Small intestine (tissue), 7 donors: ENCODE measurements around the gene NUCB1. TPM values are rescaled to one million over a fixed set of nuclear protein-coding genes. Genes with fewer than 3 reads are reported as not detected.

ENCODE experiments used
- DNase-seq, 2 donors: peaks; one replicate each; pipeline versions ENCODE4 v3.0.0 to v3.0.0-alpha.2; 2013
- FAIRE-seq: peaks from 2 replicates; lab custom pipeline; 2012; peaks lifted over from hg19 to GRCh38; lab: Jason Lieb, UNC
- H3K27ac ChIP-seq, 3 donors: one replicate each; pipeline ENCODE4 v1.5.1; 2013; ENCODE audit warnings: low read length in 2 of 3, mild to moderate bottlenecking in 2 of 3, control low read depth in 1 of 3, inconsistent platforms in 1 of 3, low read depth in 1 of 3, moderate library complexity in 1 of 3
- H3K27me3 ChIP-seq, 3 donors: one replicate each; pipeline ENCODE4 v1.6.1; 2013; ENCODE audit warnings: low read length in 3 of 3, inconsistent platforms in 1 of 3; ENCODE audit not compliant: control insufficient read depth in 3 of 3, insufficient read depth in 3 of 3
- H3K36me3 ChIP-seq, 3 donors: one replicate each; pipeline ENCODE4 v1.6.1; 2013; ENCODE audit warnings: low read length in 3 of 3, inconsistent platforms in 1 of 3, low read depth in 1 of 3, mild to moderate bottlenecking in 1 of 3, moderate library complexity in 1 of 3; ENCODE audit not compliant: control insufficient read depth in 3 of 3, insufficient read depth in 2 of 3
- H3K4me1 ChIP-seq, 3 donors: one replicate each; pipeline ENCODE4 v1.6.1; 2013; ENCODE audit warnings: low read length in 2 of 3, inconsistent platforms in 1 of 3, low read depth in 1 of 3, mild to moderate bottlenecking in 1 of 3, moderate library complexity in 1 of 3; ENCODE audit not compliant: control insufficient read depth in 3 of 3, insufficient read depth in 2 of 3
- H3K4me3 ChIP-seq, 3 donors: one replicate each; pipeline ENCODE4 v1.5.1; 2013; ENCODE audit warnings: low read length in 3 of 3, control low read depth in 1 of 3, inconsistent platforms in 1 of 3, low read depth in 1 of 3, mild to moderate bottlenecking in 1 of 3, moderate library complexity in 1 of 3
- H3K9me3 ChIP-seq, 2 donors: one replicate each; pipeline ENCODE4 v1.6.1; 2013; ENCODE audit warnings: low read depth in 1 of 2, low read length in 1 of 2; ENCODE audit not compliant: control insufficient read depth in 2 of 2, insufficient read depth in 1 of 2
- WGBS, 3 donors: extraction: QIAGEN DNeasy Blood & Tissue Kit; methylation state at CpG; one replicate each; pipeline ENCODE4 v1.1.7; 2013; 5-methylcytosine and 5-hydroxymethylcytosine counted together
- polyA plus RNA-seq, 4 donors: library from polyadenylated mRNA; stranded (reverse) in 3 of 4; unstranded in 1 of 4; fragments of 200-250 nt in 3 of 4; fragments of 120-200 nt in 1 of 4; gene quantifications; one replicate each; pipeline versions ENCODE4 v1.2.1 to v1.2.3, GENCODE V29; 2013
- donor health status: healthy with polysubstance abuse.
- donor health status: control.
- donor health status: control.
- donor health status: Bipolar disorder and iron deficiency.
- donor health status: healthy.

NUCB1 gene
- polyA plus RNA-seq, 4 donors, result 102 to 359 (median 228) TPM

DNA sequence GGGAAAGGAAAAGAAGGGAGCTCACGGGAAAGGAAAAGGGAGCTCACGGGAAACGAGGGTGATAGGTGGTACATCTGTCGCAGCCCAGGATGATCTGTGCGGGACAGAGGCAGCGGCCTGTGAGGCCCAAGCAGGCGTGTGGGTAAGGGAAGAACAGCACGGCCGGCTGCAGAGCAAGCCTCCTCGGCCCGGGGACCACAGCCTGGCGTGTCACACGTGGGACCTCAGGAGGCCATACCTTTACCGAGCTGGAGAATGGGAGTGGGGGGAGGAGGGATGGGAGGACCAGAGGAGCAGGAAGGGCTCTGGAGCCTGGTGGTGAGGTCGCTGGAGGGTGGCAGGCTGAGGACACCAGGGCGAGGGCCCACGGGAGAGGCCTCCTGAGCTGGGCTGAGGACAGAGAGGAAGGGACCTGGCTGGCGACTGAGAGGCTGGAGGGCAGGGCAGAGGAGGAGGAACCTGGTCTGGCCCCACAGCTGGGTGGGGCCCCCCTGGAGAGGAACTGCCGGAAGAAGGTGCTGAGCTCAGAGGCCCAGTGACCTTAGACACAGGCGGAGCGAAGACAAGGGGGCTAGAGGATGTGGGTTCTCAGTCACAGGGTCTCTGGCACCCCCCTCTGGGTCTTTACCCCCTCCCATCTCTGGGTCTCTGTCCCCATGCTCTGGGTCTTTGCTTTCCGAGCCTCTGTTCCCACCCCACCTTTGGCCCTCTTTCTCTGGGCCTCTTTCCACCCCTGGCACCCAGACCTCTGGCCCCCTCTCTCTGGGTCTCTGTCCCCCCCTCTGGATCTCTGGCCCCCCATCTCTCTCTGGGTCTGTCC, 62.1 kb downstream of the NUCB1 start:
- H3K4me3 ChIP-seq, result peak overlapping the region in 2 of 3 donors; percentile 65 to 69
- H3K27me3 ChIP-seq, result no peaks in the 10 kb centered on the region
- FAIRE-seq, result no peak

DNA sequence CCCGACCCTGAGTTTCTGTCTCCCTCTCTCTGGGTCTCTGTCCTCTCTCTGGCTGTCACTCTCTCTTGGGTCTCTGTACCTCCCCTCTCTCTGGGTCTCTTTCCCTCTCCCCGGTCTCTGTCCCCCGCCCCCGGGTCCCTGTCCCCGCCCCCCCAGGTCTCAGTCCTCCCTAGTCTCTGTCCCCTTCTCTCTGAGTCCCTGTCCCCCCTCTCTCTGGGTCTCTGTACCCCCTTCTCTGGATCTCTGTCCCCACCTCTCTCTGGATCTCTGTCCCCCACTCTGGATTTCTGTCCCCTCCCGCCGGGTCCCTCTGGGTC, 62.7 kb downstream of the NUCB1 start:
- 4 to 37% (median 15%) methylated on average over 4 to 7 of the region's 7 CpGs for WGBS, 3 donors
- no peak for FAIRE-seq
- Histone ChIP-seq H3K27me3 (no peaks in the 10 kb centered on the region), H3K27ac (peak overlapping the region; percentile 92 to 100 (median 93)), H3K4me3 (peak overlapping the region in 2 of 3 donors; percentile 65 to 69), H3K4me1 (peaks cover 2 to 45% (median 14%) of the 10 kb centered on the region in 3 donors), H3K9me3 (no peaks in the 10 kb centered on the region), H3K36me3 (peaks cover 0 to 58% (median 3%) of the 10 kb centered on the region in 3 donors)
- no peak for DNase-seq

More for the DNA sequence above, 62.1 kb downstream of the NUCB1 start:
- Histone ChIP-seq H3K9me3 (no peaks in the 10 kb centered on the region), H3K4me1 (peaks cover 2 to 45% (median 14%) of the 10 kb centered on the region in 3 donors), H3K36me3 (peaks cover 0 to 56% (median 3%) of the 10 kb centered on the region in 3 donors), H3K27ac (peak overlapping the region; percentile 92 to 100 (median 93))
- 19 to 33% (median 23%) methylated on average over 19 to 22 of the region's 22 CpGs for WGBS, 3 donors
- peak; percentile 92 to 94 for DNase-seq

DNA sequence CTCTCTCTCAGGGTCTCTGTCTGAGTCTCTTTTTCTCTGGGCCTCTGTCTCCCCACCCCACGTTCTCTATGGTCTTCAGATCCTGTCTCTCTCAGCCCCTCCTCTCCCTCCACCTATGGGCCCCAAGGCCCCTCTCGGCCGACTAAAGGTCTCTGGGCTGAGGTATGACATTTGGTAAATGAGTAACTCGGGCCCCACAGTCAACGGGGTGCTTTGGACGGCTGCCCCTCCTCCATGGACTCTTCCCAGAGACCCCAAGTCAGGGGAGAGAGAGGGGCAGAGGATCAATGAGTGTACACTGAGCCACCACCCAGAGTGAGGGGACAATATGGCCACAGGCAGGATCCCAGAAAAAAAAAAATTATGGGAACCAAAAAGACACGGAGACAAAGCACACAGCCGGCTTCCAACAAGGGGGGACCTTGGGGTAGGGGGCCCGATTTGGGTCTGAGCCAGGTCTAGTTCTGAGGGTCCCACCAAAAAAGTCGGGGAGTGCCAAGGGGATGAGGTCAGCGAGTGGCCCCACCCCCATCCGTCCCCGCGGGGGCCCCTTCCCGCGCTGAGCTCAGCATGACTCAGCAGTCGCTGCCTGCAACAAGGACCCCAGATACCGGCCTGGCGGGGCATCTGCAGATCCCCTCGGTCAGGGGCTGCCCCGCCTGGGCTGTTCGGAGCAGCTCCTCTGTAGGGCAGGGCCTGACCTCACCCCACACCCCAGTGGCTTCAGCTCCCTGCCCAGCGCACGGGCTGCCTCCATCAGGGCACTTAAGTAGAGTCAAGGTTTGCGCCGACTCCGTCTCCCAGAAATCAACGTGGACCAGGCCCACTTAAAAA, 63.5 kb downstream of the NUCB1 start:
- no peak for FAIRE-seq
- 1 to 7% (median 4%) methylated on average over 28 of the region's 28 CpGs for WGBS, 3 donors
- Histone ChIP-seq H3K36me3 (peaks cover 0 to 59% (median 3%) of the 10 kb centered on the region in 3 donors), H3K27me3 (no peaks in the 10 kb centered on the region), H3K4me1 (peaks cover 2 to 45% (median 14%) of the 10 kb centered on the region in 3 donors), H3K27ac (peak overlapping the region; percentile 92 to 100 (median 93)), H3K4me3 (peak overlapping the region in 2 of 3 donors; percentile 65 to 69), H3K9me3 (no peaks in the 10 kb centered on the region)
- DNase-seq, result peak; percentile 90 to 94

DNA sequence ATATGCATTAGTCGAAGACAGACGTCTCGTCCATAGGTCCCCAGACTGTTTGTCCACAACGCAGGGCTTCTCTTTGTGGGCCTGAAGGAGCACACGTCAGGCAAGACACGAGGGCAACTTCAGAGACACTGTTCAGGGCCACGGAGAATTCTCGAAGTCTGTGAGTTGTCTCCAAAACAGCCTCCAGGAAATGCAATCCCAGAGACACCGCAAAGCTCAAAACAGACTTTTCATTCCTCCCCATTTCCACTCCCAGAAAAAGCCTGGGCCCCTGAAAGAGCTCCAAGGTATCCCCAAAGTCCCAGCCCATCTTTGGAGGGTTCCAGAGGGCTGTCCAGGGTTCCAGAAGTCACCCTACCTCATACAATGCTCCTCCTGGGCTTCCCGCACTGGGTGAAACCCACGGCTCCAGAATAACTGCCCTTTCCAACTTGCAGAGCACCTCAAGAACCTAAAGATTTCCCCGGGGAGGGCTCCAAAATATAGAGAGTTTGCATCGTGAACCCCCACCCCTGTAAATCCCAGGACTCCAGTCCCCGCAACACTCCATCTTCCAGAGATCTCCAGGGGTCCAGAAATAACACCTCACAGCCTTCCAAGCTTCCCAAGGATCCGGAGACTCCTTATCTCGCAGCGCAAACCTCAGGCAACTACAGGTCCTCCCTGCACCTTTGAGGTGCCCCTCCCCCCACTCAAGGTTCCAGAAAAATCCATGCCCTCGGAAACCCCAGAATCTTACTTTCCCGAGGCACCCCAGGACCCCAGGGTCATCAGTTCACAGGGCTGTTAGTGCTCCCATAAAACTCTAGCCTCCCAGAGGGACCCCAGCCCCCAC, 64.3 kb downstream of the NUCB1 start:
- FAIRE-seq, result no peak
- DNase-seq, result peak; percentile 65 to 91

DNA sequence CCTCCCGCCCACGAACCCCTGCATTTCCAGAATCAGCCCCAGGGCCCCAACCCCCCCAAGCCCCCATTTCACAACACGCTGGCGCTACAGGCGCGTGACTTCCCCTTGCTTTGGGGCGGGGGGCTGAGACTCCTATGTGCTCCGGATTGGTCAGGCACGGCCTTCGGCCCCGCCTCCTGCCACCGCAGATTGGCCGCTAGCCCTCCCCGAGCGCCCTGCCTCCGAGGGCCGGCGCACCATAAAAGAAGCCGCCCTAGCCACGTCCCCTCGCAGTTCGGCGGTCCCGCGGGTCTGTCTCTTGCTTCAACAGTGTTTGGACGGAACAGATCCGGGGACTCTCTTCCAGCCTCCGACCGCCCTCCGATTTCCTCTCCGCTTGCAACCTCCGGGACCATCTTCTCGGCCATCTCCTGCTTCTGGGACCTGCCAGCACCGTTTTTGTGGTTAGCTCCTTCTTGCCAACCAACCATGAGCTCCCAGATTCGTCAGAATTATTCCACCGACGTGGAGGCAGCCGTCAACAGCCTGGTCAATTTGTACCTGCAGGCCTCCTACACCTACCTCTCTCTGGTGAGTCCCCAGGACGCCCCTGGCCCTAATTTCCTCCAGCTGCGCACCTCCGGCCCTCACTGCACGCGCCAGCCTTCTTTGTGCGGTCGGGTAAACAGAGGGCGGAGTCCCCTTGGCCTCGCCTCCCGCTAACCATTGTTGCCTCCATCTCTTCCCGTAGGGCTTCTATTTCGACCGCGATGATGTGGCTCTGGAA, 65.1 kb downstream of the NUCB1 start, which contains the start of gene FTL:
FTL (plus strand) TSS at position 270 of the 766 bp plus-strand sequence; CDS start at position 469, 199 bp downstream.
- WGBS, 3 donors, result 0 to 1% (median 0%) methylated on average over 47 to 52 of the region's 52 CpGs
- no peaks in the 10 kb centered on the region for H3K27me3 ChIP-seq
- peak; percentile 96 to 98 for DNase-seq
- H3K36me3 ChIP-seq, result peaks cover 1 to 66% (median 3%) of the 10 kb centered on the region in 3 donors
- no peak for FAIRE-seq
- H3K4me3 ChIP-seq, result peak within 1 kb of the TSS; percentile 59 to 73 (median 65)
- no peaks in the 10 kb centered on the region for H3K9me3 ChIP-seq
- H3K4me1 ChIP-seq, result peaks cover 0 to 40% (median 14%) of the 10 kb centered on the region in 3 donors
- H3K27ac ChIP-seq, result peak within 1 kb of the TSS; percentile 92 to 100 (median 93)

More for the DNA sequence above, 64.3 kb downstream of the NUCB1 start:
- Histone ChIP-seq H3K9me3 (no peaks in the 10 kb centered on the region), H3K4me1 (peaks cover 2 to 45% (median 14%) of the 10 kb centered on the region in 3 donors), H3K27ac (peak overlapping the region; percentile 92 to 100 (median 93)), H3K27me3 (no peaks in the 10 kb centered on the region), H3K36me3 (peaks cover 0 to 61% (median 3%) of the 10 kb centered on the region in 3 donors), H3K4me3 (peak overlapping the region in 2 of 3 donors; percentile 65 to 69)
- WGBS, 3 donors, result 7 to 16% (median 12%) methylated on average over 19 of the region's 19 CpGs

DNA sequence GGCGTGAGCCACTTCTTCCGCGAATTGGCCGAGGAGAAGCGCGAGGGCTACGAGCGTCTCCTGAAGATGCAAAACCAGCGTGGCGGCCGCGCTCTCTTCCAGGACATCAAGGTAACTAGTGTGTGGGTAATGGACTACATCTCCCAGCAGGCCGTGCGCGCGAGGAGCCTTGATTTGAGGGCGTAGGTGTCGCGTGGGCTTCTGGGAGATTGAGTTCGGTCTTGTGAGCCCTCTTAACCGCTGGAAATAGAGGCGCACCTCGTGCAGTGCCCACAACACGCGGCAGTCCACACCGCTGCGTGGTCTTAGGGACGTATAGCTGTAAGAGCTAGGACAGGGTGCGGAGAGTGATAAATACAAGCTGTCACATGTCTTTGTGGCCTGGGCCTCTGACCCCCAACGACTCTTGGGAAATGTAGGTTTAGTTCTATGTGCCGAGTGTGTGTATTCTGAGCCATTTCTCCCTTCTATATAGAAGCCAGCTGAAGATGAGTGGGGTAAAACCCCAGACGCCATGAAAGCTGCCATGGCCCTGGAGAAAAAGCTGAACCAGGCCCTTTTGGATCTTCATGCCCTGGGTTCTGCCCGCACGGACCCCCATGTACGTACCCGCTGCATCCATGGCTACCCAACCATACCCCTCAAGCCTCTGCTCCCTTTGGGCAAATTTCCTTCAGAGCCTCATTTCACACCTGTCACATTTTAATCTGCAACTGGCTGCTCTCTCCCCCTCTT, 65.9 kb downstream of the NUCB1 start:
- 3 to 7% (median 7%) methylated on average over 36 of the region's 36 CpGs for WGBS, 3 donors
- peaks cover 0 to 38% (median 14%) of the 10 kb centered on the region in 3 donors for H3K4me1 ChIP-seq
- H3K36me3 ChIP-seq, result peaks cover 3 to 68% (median 4%) of the 10 kb centered on the region in 3 donors
- FAIRE-seq, result no peak
- DNase-seq, result peak; percentile 85 to 87
- H3K27ac ChIP-seq, result peak overlapping the region; percentile 79 to 92 (median 87)
- H3K9me3 ChIP-seq, result no peaks in the 10 kb centered on the region
- H3K4me3 ChIP-seq, result peak overlapping the region; percentile 59 to 73 (median 65)
- H3K27me3 ChIP-seq, result no peaks in the 10 kb centered on the region
